ENCODE measurements around the gene DMAC2. TPM values are rescaled to one million over a fixed set of nuclear protein-coding genes. Genes with fewer than 3 reads are reported as not detected.

DMAC2 gene
- total and polyA plus RNA-seq, 2 of the 13 experiments (the other 11 are each of a cell fraction or from before 2014, with no cell fraction given), result 39.0 to 66.0 TPM

GRCh38 chr19:41409288-41409687, 30.4 kb downstream of the DMAC2 start (continued):
- TF ChIP-seq RERE (CRISPR knock-in tag; IDR thresholded peaks at IDR 0.05; ENCODE audit: low read depth) (no peak), ZNF280D (CRISPR knock-in tag; IDR thresholded peaks at IDR 0.05) (0 out of 2 replicates have a peak, but pooled peaks have one; percentile 37), FOXK1 (CRISPR knock-in tag; IDR thresholded peaks at IDR 0.05; ENCODE audit: borderline replicate concordance, low read depth) (no peak), ZNF773 (CRISPR knock-in tag; IDR thresholded peaks at IDR 0.05; ENCODE audit: borderline replicate concordance) (no peak), SAFB2 (CRISPR knock-in tag; IDR thresholded peaks at IDR 0.05; ENCODE audit: borderline replicate concordance, low read depth) (no peak), ZNF354B (CRISPR knock-in tag; IDR thresholded peaks at IDR 0.05) (no peak), FOXO1 (CRISPR knock-in tag; IDR thresholded peaks at IDR 0.05) (no peak), KDM4B (CRISPR knock-in tag; IDR thresholded peaks at IDR 0.05) (no peak), NONO (IDR thresholded peaks at IDR 0.05) (no peak), NONO (CRISPR knock-in tag; conservative IDR thresholded peaks at IDR 0.05) (no peak), KDM5A (IDR thresholded peaks at IDR 0.05; ENCODE audit: borderline replicate concordance, low read length) (no peak), ZNF792 (CRISPR knock-in tag; IDR thresholded peaks at IDR 0.05) (no peak), CREM (IDR thresholded peaks at IDR 0.05) (no peak), CREM (CRISPR knock-in tag; IDR thresholded peaks at IDR 0.05) (no peak), PPARG (CRISPR knock-in tag; conservative IDR thresholded peaks at IDR 0.05) (0 out of 2 replicates have a peak, but pooled peaks have one; percentile 20), NFE2L1 (CRISPR knock-in tag; IDR thresholded peaks at IDR 0.05; ENCODE audit: borderline replicate concordance) (no peak), ZNF891 (CRISPR knock-in tag; IDR thresholded peaks at IDR 0.05) (no peak), BHLHE40 (IDR thresholded peaks at IDR 0.05; ENCODE audit: low read length) (peak; percentile 33; the same call in 1 of the 2 replicates), ZNF510 (CRISPR knock-in tag; IDR thresholded peaks at IDR 0.05; ENCODE audit: low read depth) (no peak), THAP7 (CRISPR knock-in tag; IDR thresholded peaks at IDR 0.05) (no peak), NR2C2 (CRISPR knock-in tag; IDR thresholded peaks at IDR 0.05; ENCODE audit: borderline replicate concordance) (no peak), ZNF678 (CRISPR knock-in tag; IDR thresholded peaks at IDR 0.05) (no peak)

Measured in HepG2 (cell line).